Mesendoderm (in vitro differentiated cells): ENCODE results near the gene TEFM.
"Not testable (repeated sequence)": the region's sequence is repeated elsewhere in the genome, so short reads cannot be mapped to it uniquely, and the experiment has no call there.

Experiments
- DNase-seq: peaks from one replicate; pipeline ENCODE4 v3.0.0; 2013
- H2AK5ac ChIP-seq: 2 replicates; pipeline ENCODE4 v1.6.1; 2013; ENCODE audit warnings: low read length, inconsistent platforms
- H2BK120ac ChIP-seq: 2 replicates; pipeline ENCODE4 v1.6.1; 2013; ENCODE audit warnings: low read depth, mild to moderate bottlenecking, low read length, moderate library complexity, mixed read lengths
- H2BK15ac ChIP-seq: replicated peaks from 2 replicates; pipeline ENCODE4 v1.6.1; 2013; ENCODE audit warnings: low read depth, mild to moderate bottlenecking, moderate library complexity
- H2BK5ac ChIP-seq: 2 replicates; pipeline ENCODE4 v1.6.1; 2013; ENCODE audit warnings: low read length, inconsistent platforms
- H3K18ac ChIP-seq: 2 replicates; pipeline ENCODE4 v1.6.1; 2013; ENCODE audit warnings: mild to moderate bottlenecking, low read length, mixed read lengths
- H3K23ac ChIP-seq: one replicate; pipeline ENCODE4 v1.6.1; 2013; ENCODE audit warnings: low read length
- H3K27ac ChIP-seq: 2 replicates; pipeline ENCODE4 v1.5.1; 2013; ENCODE audit warnings: low read depth, mild to moderate bottlenecking, inconsistent platforms, low read length, moderate library complexity
- H3K27me3 ChIP-seq: 2 replicates; pipeline ENCODE4 v1.6.1; 2013; ENCODE audit warnings: low read length, control low read depth, mild to moderate bottlenecking, inconsistent platforms; ENCODE audit not compliant: insufficient read depth, poor library complexity
- H3K36me3 ChIP-seq: 2 replicates; pipeline ENCODE4 v1.6.1; 2013; ENCODE audit warnings: low read length, inconsistent platforms; ENCODE audit not compliant: control insufficient read depth, insufficient read depth
- H3K4ac ChIP-seq: one replicate; pipeline ENCODE4 v1.6.1; 2013; ENCODE audit warnings: low read depth, mild to moderate bottlenecking, low read length, moderate library complexity
- H3K4me1 ChIP-seq: 2 replicates; pipeline ENCODE4 v1.6.1; 2013; ENCODE audit warnings: low read depth, low read length, inconsistent platforms; ENCODE audit not compliant: control insufficient read depth
- H3K4me2 ChIP-seq: 2 replicates; pipeline ENCODE4 v1.6.1; 2013; ENCODE audit warnings: low read length
- H3K4me3 ChIP-seq: 2 replicates; pipeline ENCODE4 v1.5.1; 2013; ENCODE audit warnings: mild to moderate bottlenecking, low read length
- H3K56ac ChIP-seq: one replicate; pipeline ENCODE4 v1.6.1; 2013; ENCODE audit warnings: low read length
- H3K79me1 ChIP-seq: 2 replicates; pipeline ENCODE4 v1.6.1; 2013; ENCODE audit warnings: low read length, inconsistent platforms
- H3K79me2 ChIP-seq: 2 replicates; pipeline ENCODE4 v1.6.1; 2013; ENCODE audit warnings: mild to moderate bottlenecking, low read length; ENCODE audit not compliant: control insufficient read depth, insufficient read depth
- H3K9ac ChIP-seq: 2 replicates; pipeline ENCODE4 v1.6.1; 2013; ENCODE audit warnings: low read length, inconsistent platforms
- H4K5ac ChIP-seq: one replicate; pipeline ENCODE4 v1.6.1; 2013; ENCODE audit warnings: low read length
- H4K8ac ChIP-seq: one replicate; pipeline ENCODE4 v1.6.1; 2013; ENCODE audit warnings: low read depth, mild to moderate bottlenecking, control low read depth, low read length, moderate library complexity
- WGBS: extraction: QIAGEN DNeasy Blood & Tissue Kit; methylation state at CpG from one replicate; pipeline ENCODE4 v1.1.7; 2013; ENCODE audit warnings: low lambda C conversion rate, missing lambda C conversion rate; ENCODE audit not compliant: insufficient coverage; ENCODE audit errors: extremely low coverage; 5-methylcytosine and 5-hydroxymethylcytosine counted together

Gene TEFM

DNA sequence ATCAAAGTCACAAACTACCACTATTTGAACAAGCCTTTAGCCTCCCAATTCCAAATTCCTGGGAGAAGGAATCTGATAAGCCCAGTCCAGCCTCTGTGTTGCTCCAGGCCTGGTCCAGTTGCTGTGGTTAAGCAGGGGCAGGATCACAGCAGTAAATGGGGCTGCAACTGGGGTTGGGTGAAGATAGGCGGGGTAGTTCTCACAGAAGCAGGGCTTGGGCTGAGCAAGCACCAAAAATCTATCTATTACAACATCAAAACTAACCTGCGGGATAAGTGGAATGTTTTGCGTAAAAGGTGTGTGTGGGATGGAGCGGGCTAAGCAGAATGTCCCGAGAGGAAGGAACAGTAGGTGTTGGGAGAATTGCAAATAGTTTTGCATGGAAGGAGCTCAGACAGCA lies 41.8 kb upstream of the TEFM start:
- no peak overlapping the region for H3K23ac ChIP-seq
- no peaks in the 10 kb centered on the region for H3K27me3 ChIP-seq
- H3K27ac ChIP-seq: no peak overlapping the region
- WGBS: 100% methylated on average over 3 of the region's 5 CpGs
- no peaks in the 10 kb centered on the region for H3K79me2 ChIP-seq
- no peak overlapping the region for H2BK5ac ChIP-seq
- no peaks in the 10 kb centered on the region for H3K4me1 ChIP-seq
- no peak overlapping the region for H3K56ac ChIP-seq
- H3K4ac ChIP-seq: no peak overlapping the region
- H3K18ac ChIP-seq: no peak overlapping the region
- H3K36me3 ChIP-seq: no peaks in the 10 kb centered on the region
- no peak overlapping the region for H4K8ac ChIP-seq
- no peak overlapping the region for H3K9ac ChIP-seq
- no peak overlapping the region for H2BK120ac ChIP-seq
- no peak overlapping the region for H2BK15ac ChIP-seq
- H2AK5ac ChIP-seq: no peak overlapping the region
- H3K4me3 ChIP-seq: no peak overlapping the region
- no peak overlapping the region for H4K5ac ChIP-seq
- H3K4me2 ChIP-seq: no peak overlapping the region
- H3K79me1 ChIP-seq: no peaks in the 10 kb centered on the region
- no peak for DNase-seq

DNA sequence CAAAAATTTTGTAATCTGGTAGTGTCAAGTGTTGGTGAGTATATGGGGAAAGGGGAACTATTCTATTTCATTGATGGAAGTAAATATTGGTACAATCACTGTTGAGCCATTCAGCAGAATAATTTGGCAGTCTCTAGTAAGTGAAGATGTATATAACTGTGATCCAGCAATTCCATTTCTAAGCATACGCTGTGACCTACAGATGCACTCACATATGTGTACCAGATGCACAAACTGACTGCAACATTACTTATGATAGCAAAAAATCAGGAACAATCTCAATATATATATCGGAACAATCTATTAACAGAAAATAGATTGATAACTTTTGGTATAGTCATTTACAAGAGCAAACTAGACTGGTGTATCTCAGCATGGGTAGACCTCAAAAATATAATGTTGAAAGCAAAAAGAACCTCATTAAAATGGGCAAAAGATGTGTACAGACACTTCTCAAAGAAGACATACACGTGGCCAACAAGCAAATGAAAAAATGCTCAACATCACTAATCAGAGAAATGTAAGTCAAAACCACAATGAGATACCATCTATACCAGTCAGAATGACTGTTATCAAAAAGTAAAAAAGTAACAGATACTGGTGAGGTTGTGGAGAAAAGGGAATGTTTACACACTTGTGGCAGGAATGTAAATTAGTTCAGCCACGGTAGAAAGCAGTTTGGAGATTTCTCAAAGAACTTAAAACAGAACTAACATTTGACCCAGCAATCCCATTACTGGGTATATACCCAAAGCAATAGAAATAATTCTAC lies 36.5 kb upstream of the TEFM start:
- Histone ChIP-seq H3K4ac (no peak overlapping the region), H3K56ac (no peak overlapping the region), H2BK120ac (no peak overlapping the region), H4K8ac (no peak overlapping the region), H3K4me1 (no peaks in the 10 kb centered on the region), H3K27me3 (no peaks in the 10 kb centered on the region), H2BK5ac (no peak overlapping the region), H3K27ac (no peak overlapping the region), H3K18ac (no peak overlapping the region), H3K36me3 (no peaks in the 10 kb centered on the region), H2BK15ac (no peak overlapping the region), H3K79me2 (no peaks in the 10 kb centered on the region), H4K5ac (no peak overlapping the region), H2AK5ac (no peak overlapping the region), H3K4me3 (no peak overlapping the region), H3K9ac (no peak overlapping the region), H3K23ac (no peak overlapping the region), H3K79me1 (no peaks in the 10 kb centered on the region), H3K4me2 (no peak overlapping the region)
- no CpG with 5 or more reads among the region's 4 CpGs for WGBS
- no peak for DNase-seq

DNA sequence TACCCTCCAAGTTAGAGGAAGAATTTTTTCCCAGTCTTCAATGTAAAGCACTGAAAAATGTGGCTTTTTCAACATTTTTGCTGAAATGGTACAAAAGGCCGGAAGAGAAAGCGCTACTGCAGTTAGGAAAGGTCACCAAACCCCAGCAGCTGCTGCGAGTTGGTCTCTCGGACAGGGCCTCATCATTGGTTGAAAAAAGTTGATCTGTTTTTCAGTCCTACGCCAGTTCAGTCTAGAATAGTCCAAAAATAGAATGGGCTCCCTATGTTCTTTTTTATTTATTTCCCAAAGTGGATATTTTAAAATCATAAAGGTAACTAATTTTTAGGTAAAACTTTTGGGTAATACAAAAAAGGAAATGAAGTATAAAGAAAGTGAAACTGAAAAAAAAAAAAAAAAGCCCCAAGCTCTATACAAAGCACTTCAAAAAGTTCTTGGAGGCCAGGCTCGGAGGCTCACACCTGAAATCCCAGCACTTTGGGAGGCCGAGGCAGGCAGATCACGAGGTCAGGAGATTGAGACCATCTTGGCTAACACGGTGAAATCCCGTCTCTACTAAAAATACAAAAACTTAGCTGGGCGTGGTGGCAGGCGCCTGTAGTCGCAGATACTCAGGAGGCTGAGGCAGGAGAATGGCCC lies 33.1 kb upstream of the TEFM start:
- H3K27me3 ChIP-seq: no peaks in the 10 kb centered on the region
- H3K23ac ChIP-seq: no peak overlapping the region
- no peaks in the 10 kb centered on the region for H3K79me1 ChIP-seq
- H2BK120ac ChIP-seq: no peak overlapping the region
- no peak overlapping the region for H2BK15ac ChIP-seq
- no CpG with 5 or more reads among the region's 13 CpGs for WGBS
- no peak for DNase-seq
- no peaks in the 10 kb centered on the region for H3K79me2 ChIP-seq
- H3K4ac ChIP-seq: no peak overlapping the region
- H3K4me1 ChIP-seq: no peaks in the 10 kb centered on the region
- no peak overlapping the region for H2BK5ac ChIP-seq
- no peak overlapping the region for H4K5ac ChIP-seq
- no peak overlapping the region for H3K56ac ChIP-seq
- H4K8ac ChIP-seq: no peak overlapping the region
- no peak overlapping the region for H3K27ac ChIP-seq
- H2AK5ac ChIP-seq: no peak overlapping the region
- no peak overlapping the region for H3K9ac ChIP-seq
- no peak overlapping the region for H3K4me3 ChIP-seq
- no peak overlapping the region for H3K4me2 ChIP-seq
- no peak overlapping the region for H3K18ac ChIP-seq
- H3K36me3 ChIP-seq: no peaks in the 10 kb centered on the region

DNA sequence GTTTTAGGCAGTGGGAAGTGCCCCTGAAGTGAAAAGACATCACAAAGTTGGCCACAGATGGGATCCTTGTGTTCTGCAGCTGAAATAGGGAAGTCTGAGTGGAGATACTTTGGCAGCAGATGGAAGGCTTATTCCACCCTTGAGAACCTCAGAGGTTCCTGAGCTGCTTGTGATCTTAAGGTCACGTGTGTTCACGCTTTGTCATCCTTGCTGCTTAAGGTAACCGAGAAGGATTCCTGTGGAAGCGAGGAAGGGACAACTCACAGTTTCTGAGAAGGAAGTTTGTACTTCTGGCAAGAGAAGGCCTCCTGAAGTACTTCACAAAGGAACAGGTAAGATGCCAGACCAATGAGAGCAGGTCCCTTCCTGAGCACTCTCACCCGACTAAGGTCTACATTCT lies 27.9 kb upstream of the TEFM start:
- no peak overlapping the region for H3K4me2 ChIP-seq
- no peaks in the 10 kb centered on the region for H3K36me3 ChIP-seq
- no peak overlapping the region for H3K27ac ChIP-seq
- H3K4ac ChIP-seq: no peak overlapping the region
- H3K56ac ChIP-seq: no peak overlapping the region
- no peak overlapping the region for H3K23ac ChIP-seq
- no peak overlapping the region for H4K8ac ChIP-seq
- no peak overlapping the region for H3K4me3 ChIP-seq
- H2AK5ac ChIP-seq: no peak overlapping the region
- no peaks in the 10 kb centered on the region for H3K79me2 ChIP-seq
- no CpG with 5 or more reads among the region's 5 CpGs for WGBS
- no peak overlapping the region for H3K9ac ChIP-seq
- H2BK5ac ChIP-seq: no peak overlapping the region
- no peak overlapping the region for H3K18ac ChIP-seq
- DNase-seq: no peak
- H2BK120ac ChIP-seq: no peak overlapping the region
- no peaks in the 10 kb centered on the region for H3K79me1 ChIP-seq
- H2BK15ac ChIP-seq: no peak overlapping the region
- H3K4me1 ChIP-seq: no peaks in the 10 kb centered on the region
- H4K5ac ChIP-seq: no peak overlapping the region
- H3K27me3 ChIP-seq: no peaks in the 10 kb centered on the region

DNA sequence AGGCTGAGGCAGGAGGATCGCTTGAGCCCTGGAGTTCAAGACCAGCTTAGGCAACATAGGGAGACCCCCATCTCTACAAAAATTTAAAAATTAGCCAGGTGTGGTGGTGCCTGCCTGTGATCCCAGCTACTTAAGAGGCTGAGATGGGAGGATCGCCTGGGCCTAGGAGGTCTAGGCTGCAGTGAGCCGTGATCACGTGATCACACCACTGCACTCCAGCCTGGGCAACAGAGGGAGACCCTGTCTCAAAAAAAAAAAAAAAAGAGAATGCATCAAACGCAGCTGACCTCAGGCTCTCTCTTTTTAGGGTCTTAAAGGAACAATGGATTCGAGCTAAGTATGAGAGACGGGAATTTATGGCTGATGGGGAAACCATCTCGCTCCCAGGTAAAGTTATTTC lies 25.5 kb upstream of the TEFM start:
- H3K79me1 ChIP-seq, H3K4me1 ChIP-seq, H4K5ac ChIP-seq, H2BK15ac ChIP-seq, H2BK120ac ChIP-seq, H3K23ac ChIP-seq, H3K27me3 ChIP-seq, H3K18ac ChIP-seq, H4K8ac ChIP-seq, H3K4me3 ChIP-seq, DNase-seq, H3K4me2 ChIP-seq, H3K36me3 ChIP-seq, H3K79me2 ChIP-seq, H3K9ac ChIP-seq, H3K56ac ChIP-seq, H2BK5ac ChIP-seq, H3K27ac ChIP-seq, H3K4ac ChIP-seq, H2AK5ac ChIP-seq: not testable (repeated sequence)
- WGBS: no CpG with 5 or more reads among the region's 8 CpGs
